HG03521 (cell line): Measurements from ENCODE around the gene MGAT5B.

Experiments
- ATAC-seq: cut with Tn5 transposase; IDR thresholded peaks from one replicate; pipeline ENCODE4 v1.9.1; 2021; ENCODE audit warnings: mild to moderate bottlenecking, moderate library complexity; ENCODE audit not compliant: unreplicated experiment

Gene MGAT5B

DNA sequence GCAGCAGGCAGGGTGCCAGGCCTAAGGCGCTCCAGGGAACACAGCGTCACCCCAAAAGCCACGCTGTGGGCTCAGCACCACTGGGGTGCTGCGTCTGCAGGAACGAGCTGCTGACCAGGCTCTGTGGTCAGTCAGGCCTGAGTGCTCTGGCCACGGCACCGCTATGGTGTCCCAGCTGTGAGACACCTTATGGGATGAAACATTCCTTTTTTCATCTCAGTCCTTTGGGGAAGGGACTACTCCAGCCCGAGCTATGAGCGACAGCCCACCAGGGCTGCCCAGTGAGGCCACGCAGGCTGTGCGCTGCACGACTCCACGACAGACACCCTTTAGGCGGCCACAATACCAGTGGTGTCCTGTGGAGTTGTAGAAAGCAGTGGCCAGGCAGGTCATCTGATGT, 11.1 kb downstream of the MGAT5B start:
- ATAC-seq, result no peak

DNA sequence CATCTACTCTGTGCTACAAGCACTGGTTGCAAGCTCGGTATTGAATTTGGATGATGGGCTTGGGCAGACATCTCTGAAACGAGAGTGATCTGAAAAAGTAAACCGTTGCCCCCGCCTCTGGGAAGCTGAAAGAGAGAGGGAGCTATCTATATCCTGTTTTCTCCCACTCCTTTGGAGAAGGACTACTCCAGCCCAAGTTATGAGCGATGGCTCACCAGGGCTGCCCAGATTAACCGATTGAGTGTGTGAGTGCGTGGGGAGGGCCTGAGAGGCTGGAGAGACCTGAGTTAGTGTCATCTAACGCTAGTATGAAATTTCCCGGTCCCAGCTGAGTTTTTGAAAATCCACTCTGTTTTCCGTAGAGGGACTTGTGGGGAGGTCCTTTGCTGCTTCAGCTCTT, 11.5 kb downstream of the MGAT5B start:
- no peak for ATAC-seq

DNA sequence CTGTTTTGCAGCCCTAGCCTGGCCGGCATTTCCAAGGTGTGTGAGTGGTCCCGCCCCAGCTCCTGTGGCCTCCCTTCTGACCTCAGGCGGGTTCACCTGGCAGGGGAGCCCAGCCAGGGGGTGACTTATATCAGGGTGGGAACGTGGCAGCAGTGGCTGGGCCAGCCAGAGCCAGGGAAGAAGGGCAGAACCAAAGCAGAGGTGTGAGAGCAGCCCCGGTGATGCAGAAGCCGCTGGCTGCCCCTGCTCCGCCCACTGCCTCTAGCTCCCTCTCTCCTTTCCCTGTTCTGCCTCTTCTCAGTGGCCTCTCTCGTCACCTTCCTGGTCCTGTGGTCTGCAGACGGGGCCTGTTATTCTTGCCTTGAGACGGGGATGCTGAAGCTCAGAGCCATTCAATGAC, 12.1 kb downstream of the MGAT5B start:
- no peak for ATAC-seq

DNA sequence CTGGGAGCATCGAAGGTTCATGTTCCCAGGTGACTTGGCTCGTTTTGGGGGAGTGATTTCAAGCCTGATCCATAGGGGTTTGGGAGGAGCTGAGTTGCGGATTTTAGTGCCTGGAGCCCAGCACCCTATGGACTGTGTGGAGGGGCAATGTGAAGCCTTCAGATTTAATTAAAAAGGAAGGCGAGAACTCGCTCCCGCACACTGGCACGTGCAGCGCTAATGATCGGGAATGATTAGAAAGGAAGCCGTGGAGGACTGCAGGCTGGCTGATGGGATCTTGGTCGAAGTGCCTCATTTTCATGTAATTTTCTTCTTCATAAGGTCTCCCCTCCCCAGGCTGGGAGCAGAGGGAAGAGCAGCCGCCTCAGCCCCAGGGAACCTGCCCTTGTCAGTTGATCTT, 12.8 kb downstream of the MGAT5B start:
- no peak for ATAC-seq

DNA sequence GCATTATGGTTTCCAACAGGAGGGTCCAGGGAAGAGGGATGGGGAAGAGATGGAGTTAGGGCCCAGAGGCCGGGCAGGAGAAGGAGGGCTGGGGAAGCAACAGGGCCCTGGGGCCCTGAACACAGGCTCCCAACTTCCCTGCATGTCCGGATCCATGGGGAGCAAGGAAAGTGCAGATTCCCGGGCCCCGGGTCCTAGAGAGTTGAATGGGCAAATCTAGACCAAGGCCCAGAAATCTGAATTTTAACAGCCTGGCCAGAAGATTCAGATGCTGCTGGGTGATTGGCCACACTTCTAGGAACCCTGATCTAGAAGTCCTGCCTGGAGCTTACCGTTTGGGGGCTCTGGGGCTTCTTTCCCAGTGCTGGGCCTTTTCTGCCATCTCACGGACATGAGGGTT, 13.2 kb downstream of the MGAT5B start:
- no peak for ATAC-seq

DNA sequence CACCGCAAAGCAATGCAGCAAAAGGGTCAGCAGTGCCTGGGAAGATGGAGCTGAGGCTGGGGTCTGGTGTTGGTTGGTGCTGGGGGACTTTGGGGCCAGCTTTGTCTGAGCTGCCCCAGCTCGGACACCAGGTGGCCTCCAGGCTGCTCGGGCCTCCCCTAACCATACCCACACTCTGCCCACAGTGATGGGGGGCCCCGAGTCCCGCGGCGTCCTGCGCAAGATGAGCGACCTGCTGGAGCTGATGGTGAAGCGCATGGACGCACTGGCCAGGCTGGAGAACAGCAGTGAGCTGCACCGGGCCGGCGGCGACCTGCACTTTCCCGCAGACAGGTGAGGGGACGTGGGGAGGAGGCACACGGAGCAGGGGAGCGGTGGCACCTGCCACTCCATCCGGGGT, 13.8 kb downstream of the MGAT5B start:
- no peak for ATAC-seq

DNA sequence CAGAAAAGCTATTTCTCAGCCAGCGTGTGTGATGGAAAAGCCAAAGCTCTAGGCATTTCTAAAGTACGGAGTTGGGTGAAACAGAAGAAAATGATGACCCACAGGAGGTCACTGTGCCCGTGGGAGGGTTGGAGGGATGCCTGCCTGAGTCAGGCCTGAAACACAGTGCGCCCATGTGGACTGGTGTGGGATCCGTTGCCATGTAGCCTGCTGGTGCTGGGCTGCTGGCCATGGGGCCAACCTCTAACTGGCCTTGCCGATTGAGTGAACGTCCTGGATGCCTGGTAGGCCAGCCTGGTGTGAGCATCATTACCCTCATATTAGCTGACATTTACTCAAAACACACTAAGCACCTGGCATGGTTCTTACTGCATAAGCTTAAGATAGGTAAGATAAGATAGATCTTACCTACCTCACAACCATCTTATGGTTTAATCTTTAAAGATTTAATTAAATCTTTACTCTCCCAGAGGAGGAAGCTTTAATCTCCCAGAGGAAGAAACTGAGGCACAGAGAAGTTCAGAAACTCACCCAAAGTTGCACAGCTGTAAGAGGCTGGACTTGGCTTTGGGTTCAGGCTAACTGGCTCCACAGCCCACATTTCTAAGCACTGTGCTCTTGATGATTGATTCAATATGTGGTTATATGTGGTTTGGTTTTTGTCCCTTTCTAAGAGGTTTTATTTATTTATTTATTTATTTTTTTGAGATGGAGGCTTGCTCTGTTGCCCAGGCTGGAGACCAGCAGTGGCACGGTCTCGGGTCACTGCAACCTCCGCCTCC, 15.7 kb downstream of the MGAT5B start:
- ATAC-seq, result no peak

DNA sequence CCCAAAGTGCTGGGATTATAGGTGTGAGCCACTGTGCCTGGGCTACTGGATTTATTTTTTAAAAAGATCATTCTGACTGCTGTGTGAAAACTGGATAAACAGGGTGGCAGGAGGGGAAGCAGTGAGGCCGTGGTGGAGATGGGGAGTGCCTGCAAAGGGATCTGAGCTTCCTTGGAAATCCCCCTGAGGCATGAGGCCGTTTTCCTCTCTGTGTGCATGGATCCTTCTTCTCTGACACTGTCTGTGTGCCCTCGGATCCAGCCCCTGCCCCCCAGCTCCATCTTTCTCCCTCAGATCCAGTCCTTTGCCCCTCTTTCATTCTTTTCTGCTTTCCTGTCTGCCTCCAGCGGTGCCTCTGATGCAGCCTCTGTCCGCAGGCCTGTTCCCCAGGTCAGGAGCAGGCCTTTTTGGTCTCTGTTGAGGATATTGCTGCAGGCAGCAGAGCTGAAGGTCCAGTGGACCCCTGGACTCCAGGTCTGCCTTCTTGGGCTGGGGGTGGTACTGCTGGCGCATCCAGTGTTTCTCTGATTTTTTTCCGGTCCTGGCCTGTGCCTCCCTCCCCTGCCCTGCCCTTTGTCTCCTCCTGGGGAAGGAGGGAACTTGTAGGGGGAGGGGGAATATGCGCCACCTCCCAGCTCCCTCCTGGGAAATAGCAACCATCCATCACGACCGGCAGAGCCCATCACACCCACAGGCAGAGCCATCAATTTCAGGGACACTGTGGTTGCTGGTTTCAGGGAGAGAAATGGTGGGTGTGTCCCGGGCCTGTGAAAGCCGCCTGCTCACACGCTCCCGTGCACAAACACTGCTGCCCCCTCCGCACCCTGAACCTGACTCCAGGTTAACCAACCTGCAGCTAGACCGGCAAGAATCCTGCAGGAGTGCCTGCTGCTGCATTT, 17.0 kb downstream of the MGAT5B start:
- ATAC-seq, result no peak

DNA sequence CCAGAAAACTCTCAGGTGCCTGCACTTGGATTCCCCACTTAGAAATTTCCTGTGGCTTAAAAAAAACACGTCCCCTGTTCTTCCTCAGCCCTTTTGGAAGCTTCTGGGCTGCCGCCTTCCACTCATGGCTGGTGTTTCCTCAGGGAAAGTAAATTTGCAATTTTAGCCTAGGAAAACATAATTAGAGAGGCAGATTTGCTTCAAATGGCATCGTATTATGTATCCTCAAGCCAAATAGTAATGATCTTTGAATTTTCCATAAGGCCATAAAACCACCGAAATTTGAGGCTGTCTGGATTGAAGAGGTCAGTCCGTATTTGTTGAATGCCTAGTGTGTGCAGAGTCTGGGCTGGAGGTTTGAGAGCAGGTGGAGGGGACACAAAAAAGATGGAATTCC, 17.7 kb downstream of the MGAT5B start:
- no peak for ATAC-seq

DNA sequence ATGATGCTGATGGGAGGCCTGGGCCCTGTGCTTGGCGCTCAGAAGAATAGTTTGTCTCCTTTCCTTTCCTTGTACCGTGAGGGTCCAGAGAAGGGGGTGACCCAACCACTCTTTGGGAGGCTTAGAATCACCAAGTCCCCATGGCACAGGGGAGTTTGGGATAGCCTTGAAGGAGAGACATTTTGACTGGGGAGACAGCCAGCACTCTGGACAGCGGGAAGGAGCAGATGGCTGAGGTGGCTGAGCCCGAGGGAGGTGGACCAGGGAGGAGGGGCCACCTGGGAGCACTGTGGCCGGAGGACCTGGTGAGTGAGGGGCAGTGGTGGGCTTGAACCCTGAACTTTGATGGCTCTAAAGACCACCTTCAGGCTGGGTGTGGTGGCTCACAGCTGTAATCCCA, 18.2 kb downstream of the MGAT5B start:
- ATAC-seq, result no peak

DNA sequence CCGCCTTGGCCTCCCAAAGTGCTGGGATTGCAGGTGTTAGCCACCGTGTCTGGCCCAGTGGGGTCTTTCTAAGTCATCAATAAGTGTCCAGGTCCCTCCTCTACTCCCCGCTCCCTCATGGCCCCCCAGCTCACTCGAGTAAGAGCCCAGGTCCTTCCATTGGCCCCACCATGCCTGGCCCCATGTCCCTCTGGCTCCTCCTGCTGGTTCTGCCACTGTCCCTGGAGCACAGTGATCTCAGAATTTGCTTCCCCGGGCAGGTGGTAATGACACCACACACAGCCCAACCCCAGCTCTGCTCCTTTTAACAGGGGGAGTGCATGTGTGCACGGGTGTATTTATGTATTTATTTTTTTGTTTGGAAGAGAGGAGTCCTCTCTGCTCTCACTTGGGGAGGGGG, 19.6 kb downstream of the MGAT5B start:
- no peak for ATAC-seq

DNA sequence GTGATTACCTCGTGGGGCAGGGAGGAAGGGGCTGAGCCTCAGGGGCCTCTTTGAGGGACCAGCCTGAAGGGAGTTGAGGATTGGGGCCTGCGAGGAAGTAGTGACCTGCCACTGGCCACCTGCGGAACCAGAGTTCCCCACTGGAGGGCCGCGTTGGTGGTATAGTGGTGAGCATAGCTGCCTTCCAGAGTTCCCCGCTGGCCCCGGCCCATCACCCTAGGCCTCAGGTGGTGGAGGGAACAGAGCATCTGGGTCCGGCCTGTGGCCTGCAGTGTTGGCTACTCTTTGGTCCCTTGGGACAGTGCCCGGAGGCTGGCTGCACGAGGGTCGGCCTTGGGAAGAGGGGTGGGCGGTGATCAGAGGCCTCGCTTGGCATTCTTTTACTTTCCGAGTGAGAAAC, 20.5 kb downstream of the MGAT5B start:
- no peak for ATAC-seq

DNA sequence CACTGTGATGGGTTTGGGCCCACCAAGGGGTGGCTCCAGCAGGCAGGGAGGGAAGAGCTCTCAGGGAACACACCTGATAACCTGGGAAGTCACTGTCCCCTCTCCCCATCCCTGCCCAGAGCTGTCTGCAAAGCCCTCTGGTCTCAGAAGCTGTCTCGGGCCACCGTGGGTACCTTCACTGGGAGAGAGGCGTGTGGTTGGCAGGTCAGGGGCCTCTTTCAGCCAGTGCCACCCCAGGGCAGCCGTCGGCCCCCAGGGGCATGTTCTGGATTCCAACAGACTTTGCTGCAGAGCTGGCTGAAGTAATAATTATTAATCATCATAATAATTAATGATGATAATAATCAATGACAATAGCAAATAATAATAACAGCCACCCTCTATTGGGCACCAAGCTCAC, 21.1 kb downstream of the MGAT5B start:
- no peak for ATAC-seq

DNA sequence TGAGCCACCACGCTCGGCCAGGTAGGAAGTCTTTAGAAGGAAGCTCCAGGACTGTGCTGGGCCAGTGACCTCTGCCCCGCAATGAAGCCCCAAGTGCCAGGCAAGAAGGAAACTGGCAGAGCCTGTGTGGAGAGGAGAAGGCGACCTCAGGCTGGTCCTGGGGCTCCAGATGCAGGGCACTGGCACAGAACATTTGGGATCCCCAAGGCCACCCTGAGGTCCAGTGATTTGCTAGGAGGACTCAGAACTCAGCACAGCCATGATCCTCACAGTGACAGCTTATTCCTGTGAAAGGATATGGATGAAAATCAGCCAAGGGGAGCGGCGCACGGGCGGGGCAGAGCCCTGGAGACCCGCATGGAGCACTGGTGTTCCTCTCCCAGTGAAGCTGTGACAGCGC, 24.1 kb downstream of the MGAT5B start:
- ATAC-seq, result no peak

DNA sequence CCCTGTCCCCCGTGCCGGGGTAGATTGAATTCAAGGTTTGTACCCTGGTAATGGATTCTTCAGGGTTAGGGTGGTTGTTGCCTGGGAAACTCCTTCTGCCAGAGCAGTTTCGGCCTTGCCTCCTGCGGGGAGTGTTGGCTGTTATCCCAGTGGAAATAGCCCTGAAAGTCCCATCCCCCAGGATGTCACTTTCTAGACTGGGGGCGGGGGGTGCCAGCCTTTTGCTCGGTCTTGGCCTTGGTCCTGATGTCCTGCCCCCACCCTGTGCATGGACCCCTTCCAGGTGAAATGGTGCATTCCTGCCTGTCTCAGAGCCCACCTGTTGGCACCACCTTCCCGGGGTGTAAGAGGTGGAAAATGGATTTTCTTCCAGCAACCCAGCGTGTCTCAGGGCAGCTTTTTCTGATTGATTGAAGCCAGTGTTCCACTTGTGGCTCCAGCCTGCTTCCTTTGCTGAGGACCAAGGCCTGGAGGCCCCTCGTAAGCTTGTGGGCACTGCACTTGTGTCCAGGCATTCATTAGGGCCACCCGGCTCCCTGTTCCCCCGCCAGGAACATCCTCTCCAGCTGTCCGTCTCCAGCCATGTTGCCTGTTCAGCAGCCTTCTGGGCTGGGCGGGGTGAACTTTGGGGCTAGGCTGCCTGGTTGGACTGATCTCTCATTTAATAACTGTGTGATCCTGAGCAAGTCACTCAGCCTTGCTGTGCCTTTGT, 25.6 kb downstream of the MGAT5B start:
- no peak for ATAC-seq

DNA sequence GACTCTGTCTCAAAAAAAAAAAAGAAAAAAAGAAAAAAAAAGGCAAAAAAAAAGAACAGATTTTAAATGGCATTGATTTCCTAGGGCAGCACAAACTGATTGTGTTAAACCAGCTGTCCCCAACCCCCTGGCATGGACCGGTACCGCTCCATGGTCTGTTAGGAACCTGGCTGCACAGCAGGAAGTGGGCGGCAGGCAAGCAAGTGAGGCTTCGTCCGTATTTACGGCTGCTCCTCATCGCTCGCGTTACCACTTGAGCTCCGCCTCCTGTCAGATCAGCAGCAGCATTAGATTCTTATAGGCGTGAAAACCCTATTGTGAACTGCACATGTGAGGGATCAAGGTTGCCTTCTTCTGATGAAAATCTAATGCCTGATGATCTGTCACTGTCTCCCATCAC, 26.6 kb downstream of the MGAT5B start:
- ATAC-seq, result no peak

DNA sequence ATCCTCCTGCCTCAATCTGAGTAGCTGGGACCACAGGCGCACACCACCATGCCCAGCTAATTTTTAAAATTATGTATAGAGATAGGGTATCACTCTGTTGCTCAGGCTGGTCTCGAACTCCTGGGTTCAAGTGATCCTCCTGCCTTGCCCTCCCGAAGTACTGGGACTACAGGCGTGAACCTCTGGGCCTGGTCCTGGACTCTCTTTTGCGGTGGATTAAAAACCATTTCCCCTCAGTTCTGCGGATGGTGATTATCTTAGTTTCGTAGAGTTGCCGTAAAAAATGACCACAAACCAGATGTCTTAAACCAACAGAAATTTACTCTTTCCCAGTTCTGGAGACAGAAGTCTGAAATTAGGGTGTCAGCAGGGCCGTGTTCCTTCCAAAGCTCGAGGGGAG, 28.8 kb downstream of the MGAT5B start:
- no peak for ATAC-seq

DNA sequence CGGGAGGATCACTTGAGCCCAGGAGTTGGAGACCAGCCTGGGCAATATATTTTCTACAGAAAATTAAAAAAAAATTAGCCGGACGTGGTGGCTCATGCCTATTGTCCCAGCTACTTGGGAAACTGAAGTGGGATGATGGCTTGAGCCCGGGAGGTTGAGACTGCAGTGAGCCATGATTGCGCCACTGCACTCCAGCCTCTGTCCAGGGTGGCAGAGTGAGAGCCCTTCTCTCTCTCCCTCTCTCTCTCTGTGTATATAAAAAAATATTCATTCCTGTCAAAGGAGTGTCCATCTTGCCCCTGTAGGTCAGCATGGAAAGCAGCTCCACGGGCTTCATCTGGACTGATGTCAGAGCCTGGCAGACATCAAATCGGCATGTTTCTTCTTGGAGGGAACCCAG, 31.2 kb downstream of the MGAT5B start:
- no peak for ATAC-seq

DNA sequence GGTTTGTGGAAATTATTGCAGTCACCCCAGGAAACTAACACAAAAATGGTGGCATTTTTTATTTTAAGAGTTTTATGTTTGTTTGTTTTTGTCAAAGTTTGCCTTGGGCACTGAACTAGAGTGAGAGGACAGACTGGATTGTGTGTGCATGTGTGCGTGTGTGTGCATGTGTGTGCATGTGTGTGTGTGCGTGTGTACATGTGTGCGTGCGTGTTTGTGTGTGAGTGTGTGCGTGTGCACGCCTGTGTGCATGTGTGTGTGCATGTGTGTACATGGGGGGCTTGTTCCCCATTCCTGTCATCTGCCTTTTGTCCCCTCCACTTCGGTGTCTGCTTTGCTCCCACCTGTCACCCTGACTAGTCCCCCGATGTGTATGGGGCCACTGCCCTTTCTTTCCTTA, 32.5 kb downstream of the MGAT5B start:
- ATAC-seq, result no peak

DNA sequence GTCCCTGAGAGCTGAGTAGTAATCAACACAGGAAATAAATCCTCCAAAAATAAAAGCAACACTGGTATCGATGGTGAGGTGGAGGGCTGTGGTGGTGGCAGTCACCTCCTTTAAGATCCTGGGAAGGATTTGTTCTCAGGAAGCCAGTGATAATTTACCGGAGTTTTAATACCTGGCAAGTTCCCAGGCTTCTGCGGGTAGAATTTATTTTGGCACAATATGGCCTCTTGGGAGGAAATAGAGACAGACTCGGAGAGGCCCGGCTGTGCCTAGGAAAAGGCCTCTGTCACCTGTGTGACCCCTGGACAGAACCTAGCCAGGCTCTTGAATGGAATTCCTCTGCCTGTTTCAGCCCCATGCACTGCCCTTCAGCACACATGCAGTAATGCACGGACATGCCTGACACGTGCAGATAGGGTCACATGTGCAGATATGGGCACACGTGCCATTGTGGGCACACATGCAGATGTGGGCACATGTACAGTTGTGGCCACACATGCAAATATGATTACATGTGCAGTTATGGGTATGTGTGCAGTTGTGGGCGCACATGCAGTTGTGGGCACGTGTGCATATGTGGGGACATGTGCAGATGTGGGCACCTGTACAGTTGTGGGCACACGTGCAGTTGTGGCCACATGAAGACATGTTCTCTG, 33.5 kb downstream of the MGAT5B start:
- ATAC-seq, result no peak

DNA sequence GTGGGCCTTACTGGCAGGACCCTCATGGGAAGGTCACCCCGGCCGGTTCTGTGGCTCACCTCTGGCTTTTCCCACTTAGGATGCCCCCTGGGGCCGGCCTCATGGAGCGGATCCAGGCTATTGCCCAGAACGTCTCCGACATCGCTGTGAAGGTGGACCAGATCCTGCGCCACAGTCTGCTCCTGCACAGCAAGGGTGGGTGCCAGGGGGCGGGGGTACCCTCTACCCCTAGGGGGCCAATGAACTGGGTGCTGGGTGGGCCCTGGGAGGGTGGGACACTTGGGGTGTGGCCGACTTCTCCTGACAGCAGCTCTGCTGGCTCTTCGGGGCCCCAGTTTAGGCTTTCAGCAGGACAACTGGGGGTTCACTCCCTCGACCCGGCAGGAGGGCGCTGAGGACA, 34.3 kb downstream of the MGAT5B start:
- no peak for ATAC-seq
